Osteocyte (in vitro differentiated cells): ENCODE measurements around the gene MICAL1. TPM values are rescaled to one million over a fixed set of nuclear protein-coding genes. Genes with fewer than 3 reads are reported as not detected.
A peak's percentile ranks its signal among the peaks of the same experiment; 100 is the strongest.

Experiments
- DNase-seq: peaks from one replicate; pipeline ENCODE4 v3.0.0; 2021; ENCODE audit warnings: mixed read lengths; ENCODE audit not compliant: unreplicated experiment; ENCODE audit errors: extremely low spot score
- H3K27ac Mint-ChIP-seq: one replicate; pipeline ENCODE4 v1.8.0; 2021; ENCODE audit warnings: mild to moderate bottlenecking, mixed read lengths; ENCODE audit not compliant: unreplicated experiment
- H3K27me3 Mint-ChIP-seq: one replicate; pipeline ENCODE4 v1.8.0; 2021; ENCODE audit warnings: mixed read lengths; ENCODE audit not compliant: unreplicated experiment
- H3K36me3 Mint-ChIP-seq: one replicate; pipeline ENCODE4 v1.8.0; 2021; ENCODE audit warnings: mixed read lengths; ENCODE audit not compliant: unreplicated experiment
- H3K4me1 Mint-ChIP-seq: one replicate; pipeline ENCODE4 v1.8.0; 2021; ENCODE audit warnings: mixed read lengths; ENCODE audit not compliant: unreplicated experiment
- H3K4me3 Mint-ChIP-seq: one replicate; pipeline ENCODE4 v1.8.0; 2021; ENCODE audit warnings: mild to moderate bottlenecking, moderate library complexity, mixed read lengths; ENCODE audit not compliant: unreplicated experiment
- H3K9me3 Mint-ChIP-seq: one replicate; pipeline ENCODE4 v1.8.0; 2021; ENCODE audit warnings: mixed read lengths; ENCODE audit not compliant: unreplicated experiment
- total RNA-seq: library from RNA; stranded (reverse); gene quantifications from 2 replicates; pipeline ENCODE4 v1.2.1, GENCODE V29; 2021
- TF ChIP-seq, protein P1 (sequence below): fragments of 200-600 bp; sonication (generic); IDR thresholded peaks from 2 replicates; pipeline ENCODE4 v1.5.0; 2021; ENCODE audit warnings: antibody characterized with exemption, mild to moderate bottlenecking, moderate library complexity

Gene MICAL1
- total RNA-seq, 1 donor from 2014 or later = 59.5 TPM

DNA sequence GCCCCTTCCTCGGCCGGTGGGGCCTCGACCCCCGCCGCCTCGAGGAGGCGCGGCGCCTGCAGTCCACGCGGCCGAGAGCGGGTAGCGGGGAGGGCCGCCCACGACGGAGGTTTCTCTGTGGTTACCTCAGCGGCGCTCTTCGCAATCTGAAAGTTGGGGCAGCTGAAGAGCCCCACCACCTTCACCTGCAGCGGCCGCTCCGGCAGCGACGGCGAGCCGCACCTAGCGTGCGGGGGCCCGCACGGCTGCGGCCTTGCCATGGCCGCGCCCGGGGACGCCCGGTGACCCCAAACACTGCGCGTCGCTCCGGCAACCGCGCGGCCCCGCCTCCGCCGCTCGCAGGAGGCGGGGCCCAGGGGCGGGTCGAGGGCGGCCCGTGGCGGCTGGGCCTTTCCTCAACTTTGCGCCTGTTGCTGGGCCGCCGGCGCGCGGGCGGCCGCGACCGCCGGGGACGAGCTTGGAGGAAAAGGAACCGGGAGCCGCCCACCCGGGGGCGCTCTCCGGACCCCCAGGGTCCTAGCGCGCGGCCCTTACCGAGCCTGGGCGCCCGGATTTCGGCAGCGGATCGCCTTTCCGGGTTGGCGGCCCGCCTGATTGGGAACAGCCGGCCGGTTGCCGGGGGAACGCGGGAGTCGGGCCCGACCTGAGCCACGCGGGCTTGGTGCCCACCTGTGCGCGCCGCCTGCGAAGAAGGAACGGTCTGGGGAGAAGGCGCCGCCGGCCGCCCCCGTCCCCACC, 15.1 kb downstream of the MICAL1 start, which contains the start of the genes PPIL6 and SMPD2:
TSS of gene PPIL6 (minus strand) at position 298 of the 738 bp plus-strand sequence. CDS start at position 260, 38 bp downstream.
TSS of gene SMPD2 (plus strand) at position 394 of the 738 bp plus-strand sequence. CDS start 398 bp downstream, outside the sequence.
- peak within 1 kb of the TSS; percentile 95 for H3K4me3 Mint-ChIP-seq
- H3K27me3 Mint-ChIP-seq = no peaks in the 10 kb centered on the region
- TF ChIP-seq, protein P1, sequence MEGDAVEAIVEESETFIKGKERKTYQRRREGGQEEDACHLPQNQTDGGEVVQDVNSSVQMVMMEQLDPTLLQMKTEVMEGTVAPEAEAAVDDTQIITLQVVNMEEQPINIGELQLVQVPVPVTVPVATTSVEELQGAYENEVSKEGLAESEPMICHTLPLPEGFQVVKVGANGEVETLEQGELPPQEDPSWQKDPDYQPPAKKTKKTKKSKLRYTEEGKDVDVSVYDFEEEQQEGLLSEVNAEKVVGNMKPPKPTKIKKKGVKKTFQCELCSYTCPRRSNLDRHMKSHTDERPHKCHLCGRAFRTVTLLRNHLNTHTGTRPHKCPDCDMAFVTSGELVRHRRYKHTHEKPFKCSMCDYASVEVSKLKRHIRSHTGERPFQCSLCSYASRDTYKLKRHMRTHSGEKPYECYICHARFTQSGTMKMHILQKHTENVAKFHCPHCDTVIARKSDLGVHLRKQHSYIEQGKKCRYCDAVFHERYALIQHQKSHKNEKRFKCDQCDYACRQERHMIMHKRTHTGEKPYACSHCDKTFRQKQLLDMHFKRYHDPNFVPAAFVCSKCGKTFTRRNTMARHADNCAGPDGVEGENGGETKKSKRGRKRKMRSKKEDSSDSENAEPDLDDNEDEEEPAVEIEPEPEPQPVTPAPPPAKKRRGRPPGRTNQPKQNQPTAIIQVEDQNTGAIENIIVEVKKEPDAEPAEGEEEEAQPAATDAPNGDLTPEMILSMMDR = peak; percentile 51
- peak within 1 kb of the TSS; percentile 95 for H3K27ac Mint-ChIP-seq
- no peaks in the 10 kb centered on the region for H3K9me3 Mint-ChIP-seq
- peaks cover 5% of the 10 kb centered on the region for H3K36me3 Mint-ChIP-seq
- H3K4me1 Mint-ChIP-seq = peaks cover 18% of the 10 kb centered on the region
- peak; percentile 96 for DNase-seq

DNA sequence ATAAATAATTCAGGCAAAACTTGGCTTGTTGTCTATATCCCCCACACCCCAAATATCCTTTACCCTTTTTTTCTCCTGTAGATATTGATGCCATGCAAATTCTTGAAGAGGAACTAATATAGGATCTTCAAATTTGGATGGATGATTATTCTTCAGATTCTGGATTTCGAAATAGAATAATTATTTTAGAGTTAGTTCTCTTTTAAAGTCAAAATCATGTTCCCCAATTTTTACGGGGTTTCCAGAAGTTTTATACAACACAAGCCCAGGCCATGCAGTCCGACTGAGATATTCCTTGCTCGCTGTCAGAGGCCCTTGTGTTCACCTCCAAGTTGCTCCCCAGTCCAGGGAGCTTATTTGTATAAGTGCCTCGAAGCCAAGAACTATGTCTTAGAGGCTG, 19.5 kb downstream of the MICAL1 start:
- H3K27ac Mint-ChIP-seq = no peak overlapping the region
- no peaks in the 10 kb centered on the region for H3K36me3 Mint-ChIP-seq
- H3K9me3 Mint-ChIP-seq = no peaks in the 10 kb centered on the region
- H3K4me1 Mint-ChIP-seq = peaks cover 6% of the 10 kb centered on the region
- no peak overlapping the region for H3K4me3 Mint-ChIP-seq
- DNase-seq = no peak
- TF ChIP-seq, protein P1 = no peak
- H3K27me3 Mint-ChIP-seq = peaks cover 6% of the 10 kb centered on the region

DNA sequence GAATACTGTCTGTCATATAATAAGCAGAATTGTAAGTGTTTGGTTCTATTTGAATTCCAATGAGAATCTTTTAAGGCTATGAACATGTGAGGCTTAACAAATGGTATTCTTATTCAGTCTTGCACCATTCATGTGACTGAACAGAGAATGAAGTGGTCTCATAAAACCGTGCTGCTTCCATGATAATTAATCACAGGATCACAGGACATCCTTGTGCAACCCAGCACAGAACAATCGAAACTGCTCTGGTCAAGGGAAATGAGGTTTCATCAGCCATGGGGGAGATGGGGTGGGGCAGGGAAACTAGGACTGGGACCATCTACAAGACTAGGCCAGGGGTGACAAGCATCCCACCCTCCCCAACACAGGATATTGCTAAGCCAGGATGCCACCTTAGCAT, 21.1 kb downstream of the MICAL1 start:
- TF ChIP-seq, protein P1 = no peak
- Mint-ChIP-seq H3K27ac (no peak overlapping the region), H3K27me3 (peaks cover 7% of the 10 kb centered on the region), H3K36me3 (no peaks in the 10 kb centered on the region), H3K9me3 (no peaks in the 10 kb centered on the region), H3K4me3 (no peak overlapping the region), H3K4me1 (peaks cover under 1% of the 10 kb centered on the region)
- DNase-seq = no peak

DNA sequence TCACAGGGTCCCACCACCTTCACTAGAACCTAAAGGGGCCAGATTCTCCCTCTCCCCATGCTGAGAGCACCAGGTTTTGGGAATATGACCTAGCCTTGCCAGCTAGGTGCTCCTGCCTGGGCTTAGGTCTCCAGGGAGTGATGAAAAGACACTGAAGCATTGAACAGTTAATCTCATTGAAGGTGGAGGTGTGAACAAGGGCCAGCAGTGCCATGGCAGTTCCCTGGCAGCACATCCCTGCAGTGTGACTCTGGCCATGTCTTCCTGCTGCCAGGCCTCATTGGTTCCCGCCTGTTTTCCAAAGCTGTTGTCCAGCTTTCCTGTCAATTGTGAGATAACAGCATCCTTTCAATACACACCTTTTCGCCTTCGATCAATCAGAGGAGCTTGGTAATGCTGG, 26.1 kb downstream of the MICAL1 start:
- DNase-seq = no peak
- TF ChIP-seq, protein P1 = no peak
- Mint-ChIP-seq H3K27ac (no peak overlapping the region), H3K9me3 (no peaks in the 10 kb centered on the region), H3K27me3 (peaks cover 12% of the 10 kb centered on the region), H3K36me3 (no peaks in the 10 kb centered on the region), H3K4me1 (peaks cover 2% of the 10 kb centered on the region), H3K4me3 (no peak overlapping the region)

DNA sequence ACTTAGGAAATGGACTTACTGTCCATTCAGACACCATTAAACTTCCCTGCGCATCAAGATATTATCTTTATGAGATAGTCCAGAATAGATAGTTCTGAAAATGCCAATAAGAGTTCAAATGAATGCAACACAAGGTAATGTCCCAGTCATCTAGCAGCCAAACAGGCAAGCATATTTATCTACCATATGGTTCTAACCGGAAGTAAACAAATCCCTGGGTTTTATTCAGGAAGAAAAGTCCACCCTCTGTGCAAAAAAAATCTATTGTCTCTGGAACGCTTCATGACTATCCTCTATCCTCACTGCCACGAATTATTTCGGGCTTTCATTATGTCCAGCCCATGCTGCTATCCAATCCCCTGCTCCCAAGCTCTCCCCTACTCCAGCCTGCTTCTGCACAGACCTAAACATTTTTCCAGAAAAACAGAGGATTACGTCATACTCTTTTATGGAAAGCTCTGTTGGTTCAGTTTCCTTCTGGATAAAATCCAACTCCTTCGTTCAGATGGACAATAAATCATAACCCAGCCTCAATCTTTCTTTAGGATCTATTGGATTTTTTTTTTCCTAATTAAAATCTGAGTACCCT, 26.6 kb downstream of the MICAL1 start:
- DNase-seq = no peak
- TF ChIP-seq, protein P1 = no peak
- Mint-ChIP-seq H3K9me3 (no peaks in the 10 kb centered on the region), H3K4me3 (no peak overlapping the region), H3K36me3 (no peaks in the 10 kb centered on the region), H3K27me3 (peaks cover 12% of the 10 kb centered on the region), H3K27ac (no peak overlapping the region), H3K4me1 (peaks cover 2% of the 10 kb centered on the region)
